Endothelial cell of umbilical vein (primary cell): ENCODE results near the gene RASSF5. TPM values are rescaled to one million over a fixed set of nuclear protein-coding genes. Genes with fewer than 3 reads are reported as not detected.

ENCODE experiments used
- BruUV-seq: library from RNA; stranded (reverse); fragments of 400-500 nt; replicated peaks from 2 replicates; lab custom pipeline; 2021; lab: Mats Ljungman, UMichigan
- CTCF ChIA-PET: fragments of 300-600, 350-600 bp; sonication (Branson Sonifier 250); formaldehyde crosslinking; loops from one replicate; lab custom pipeline; 2021; ENCODE audit warnings: antibody characterized with exemption, inconsistent platforms; lab: Charles Lee
- POLR2A ChIA-PET: fragments of 300-600, 350-600 bp; sonication (Branson Sonifier 250); formaldehyde crosslinking; loops from one replicate; lab custom pipeline; 2021; ENCODE audit warnings: antibody characterized with exemption, inconsistent platforms; lab: Charles Lee
- DNase-seq: peaks from one replicate; pipeline ENCODE4 v3.0.0-alpha.2; 2011; ENCODE audit warnings: low read depth, low spot score
- FAIRE-seq: peaks from 2 replicates; lab custom pipeline; 2011; peaks lifted over from hg19 to GRCh38; lab: Jason Lieb, UNC
- H2AFZ ChIP-seq: 2 replicates; pipeline ENCODE4 v1.6.0; 2012; ENCODE audit warnings: low read depth, low read length, control low read depth, inconsistent platforms
- H3K27ac ChIP-seq: 2 replicates; pipeline ENCODE4 v1.5.1; 2011; ENCODE audit warnings: low read depth, mild to moderate bottlenecking, control low read depth, low read length, moderate library complexity; ENCODE audit not compliant: insufficient read depth
- H3K27me3 ChIP-seq, 2 experiments: 2 replicates each; pipeline versions ENCODE4 v1.6.0 to v1.6.1; 2011; ENCODE audit warnings: low read length in 2 of 2, mixed read lengths in 1 of 2; ENCODE audit not compliant: control insufficient read depth in 2 of 2, insufficient read depth in 2 of 2
- H3K36me3 ChIP-seq, 2 experiments: 2 replicates in 1 of 2; 3 replicates in 1 of 2; pipeline ENCODE4 v1.5.1; 2011; ENCODE audit warnings: low read length in 2 of 2, mild to moderate bottlenecking in 1 of 2, moderate library complexity in 1 of 2; ENCODE audit not compliant: control insufficient read depth in 2 of 2, insufficient read depth in 2 of 2; ENCODE audit errors: extremely low read depth in 1 of 2
- H3K4me1 ChIP-seq: 3 replicates; pipeline ENCODE4 v1.5.1; 2011; ENCODE audit warnings: mild to moderate bottlenecking, low read length; ENCODE audit not compliant: control insufficient read depth, insufficient read depth; ENCODE audit errors: extremely low read depth
- H3K4me2 ChIP-seq: 2 replicates; pipeline ENCODE4 v1.6.1; 2011; ENCODE audit warnings: low read length, control low read depth, mixed read lengths; ENCODE audit not compliant: insufficient read depth
- H3K4me3 ChIP-seq, 3 experiments: fragments of 200-600 bp in 1 of 3; sonication (generic), shearing (Covaris generic) in 1 of 3; replicated peaks in 1 of 3; 2 replicates each; pipeline ENCODE4 v1.5.1; 2011 to 2016; ENCODE audit warnings: control low read depth in 3 of 3, low read length in 3 of 3, mild to moderate bottlenecking in 2 of 3, inconsistent platforms in 1 of 3, low read depth in 1 of 3, moderate library complexity in 1 of 3; ENCODE audit not compliant: insufficient read depth in 1 of 3
- H3K79me2 ChIP-seq: 2 replicates; pipeline ENCODE4 v1.6.0; 2012; ENCODE audit warnings: low read length, inconsistent platforms; ENCODE audit not compliant: control insufficient read depth, insufficient read depth
- H3K9ac ChIP-seq: replicated peaks from 2 replicates; pipeline ENCODE3; 2011; ENCODE audit warnings: low read length, control low read depth; ENCODE audit not compliant: insufficient read depth; ENCODE audit errors: extremely low read depth
- H3K9me1 ChIP-seq: replicated peaks from 3 replicates; pipeline ENCODE4 v1.6.0; 2011; ENCODE audit warnings: mild to moderate bottlenecking, low read length; ENCODE audit not compliant: control insufficient read depth, insufficient read depth; ENCODE audit errors: extremely low read depth
- H3K9me3 ChIP-seq: replicated peaks from 2 replicates; pipeline ENCODE4 v1.5.1; 2012; ENCODE audit warnings: low read length, inconsistent platforms; ENCODE audit not compliant: control insufficient read depth, insufficient read depth
- H4K20me1 ChIP-seq: replicated peaks from 2 replicates; pipeline ENCODE3; 2011; ENCODE audit warnings: mild to moderate bottlenecking, low read length; ENCODE audit not compliant: control insufficient read depth, insufficient read depth; ENCODE audit errors: extremely low read depth
- EZH2 ChIP-seq: IDR thresholded peaks from 2 replicates; pipeline ENCODE4 v1.6.1; 2012; ENCODE audit warnings: borderline replicate concordance, low read depth, mild to moderate bottlenecking, moderate library complexity, low read length, inconsistent platforms; ENCODE audit not compliant: severe bottlenecking
- FOS ChIP-seq: IDR thresholded peaks from 2 replicates; pipeline ENCODE4 v1.6.1; 2011; ENCODE audit warnings: mild to moderate bottlenecking, low read length, moderate library complexity, borderline replicate concordance; ENCODE audit not compliant: insufficient read depth
- GATA2 ChIP-seq: IDR thresholded peaks from 2 replicates; pipeline ENCODE4 v1.7.0; 2011; ENCODE audit warnings: low read depth, mild to moderate bottlenecking, moderate library complexity, mixed read lengths, low read length; ENCODE audit not compliant: insufficient read length, insufficient read depth
- JUN ChIP-seq: IDR thresholded peaks from 2 replicates; pipeline ENCODE4 v1.6.1; 2011; ENCODE audit warnings: borderline replicate concordance, low read depth; ENCODE audit not compliant: insufficient read length, insufficient read depth
- MAX ChIP-seq: IDR thresholded peaks from 2 replicates; pipeline ENCODE4 v1.6.1; 2011; ENCODE audit not compliant: insufficient read depth, insufficient read length
- MYC ChIP-seq: IDR thresholded peaks from one replicate; pipeline ENCODE4 v1.6.1; 2011; ENCODE audit warnings: mild to moderate bottlenecking, low read depth, low read length
- POLR2A ChIP-seq: IDR thresholded peaks from 2 replicates; pipeline ENCODE4 v1.6.1; 2012; ENCODE audit warnings: low read depth, mild to moderate bottlenecking, control low read depth, low read length
- POLR2AphosphoS5 ChIP-seq: IDR thresholded peaks from 2 replicates; pipeline ENCODE4 v1.6.1; 2012; ENCODE audit warnings: low read depth, mild to moderate bottlenecking, control low read depth, low read length, moderate library complexity; ENCODE audit not compliant: insufficient read depth
- dilution Hi-C: fragments of 300-500 bp; cut with MboI; formaldehyde crosslinking; loops from one replicate; pipeline ENCODE4 v1.15.0; 2019; ENCODE audit warnings: low sequenced_read_pairs; ENCODE audit not compliant: extremely low pct_ligation_motif_present
- intact Hi-C: fragments of 100-400 bp; cut with micrococcal nuclease; formaldehyde crosslinking; loops from one replicate; pipeline ENCODE4 v1.10.0; 2022
- polyA plus RNA-seq, 4 experiments: library from polyadenylated mRNA; depleted of rRNA in 3 of 4; stranded (reverse) in 3 of 4; unstranded in 1 of 4; fragments of >200 nt; gene quantifications; 2 replicates each; pipeline versions ENCODE4 v1.2.1 to v1.2.3, GENCODE V29; 2011 to 2012; ENCODE audit warnings: missing spikeins in 1 of 4
- total RNA-seq: library from RNA; stranded (reverse); gene quantifications from 2 replicates; pipeline ENCODE4 v1.2.3, GENCODE V29; 2021
- TF ChIP-seq, protein P1 (sequence below), 2 donors: IDR thresholded peaks; 1 replicate in 1 of 2; 2 replicates in 1 of 2; pipeline ENCODE4 v1.5.1; 2011; ENCODE audit warnings: low read length in 2 of 2, mild to moderate bottlenecking in 2 of 2, moderate library complexity in 2 of 2, control low read depth in 1 of 2, inconsistent platforms in 1 of 2, low read depth in 1 of 2; ENCODE audit not compliant: insufficient read depth in 1 of 2; ENCODE audit errors: extremely low read depth in 1 of 2

The RASSF5 gene
- total and polyA plus RNA-seq, 2 donors (not counting 3 experiments of a cell fraction or from before 2014, with no cell fraction given), result 0.23 to 0.60 TPM

GRCh38 chr1:206508956-206509355, 1.6 kb downstream of the RASSF5 start:
- H3K4me2 ChIP-seq, result no peak overlapping the region

More at GRCh38 chr1:206508956-206509355, 1.6 kb downstream of the RASSF5 start:
- no peak overlapping the region for H2AFZ ChIP-seq
- no peaks in the 10 kb centered on the region for H4K20me1 ChIP-seq
- no TSS peak for BruUV-seq
- H3K9ac ChIP-seq, result no peak overlapping the region
- DNase-seq (no peak), FAIRE-seq (no peak)
- ChIA-PET POLR2A (no interaction called here), CTCF (no interaction called here)
- TF ChIP-seq MAX (no peak), MYC (no peak), POLR2AphosphoS5 (no peak), POLR2A (no peak), GATA2 (no peak), EZH2 (no peak), FOS (no peak), JUN (no peak)
- TF ChIP-seq, protein P1, sequence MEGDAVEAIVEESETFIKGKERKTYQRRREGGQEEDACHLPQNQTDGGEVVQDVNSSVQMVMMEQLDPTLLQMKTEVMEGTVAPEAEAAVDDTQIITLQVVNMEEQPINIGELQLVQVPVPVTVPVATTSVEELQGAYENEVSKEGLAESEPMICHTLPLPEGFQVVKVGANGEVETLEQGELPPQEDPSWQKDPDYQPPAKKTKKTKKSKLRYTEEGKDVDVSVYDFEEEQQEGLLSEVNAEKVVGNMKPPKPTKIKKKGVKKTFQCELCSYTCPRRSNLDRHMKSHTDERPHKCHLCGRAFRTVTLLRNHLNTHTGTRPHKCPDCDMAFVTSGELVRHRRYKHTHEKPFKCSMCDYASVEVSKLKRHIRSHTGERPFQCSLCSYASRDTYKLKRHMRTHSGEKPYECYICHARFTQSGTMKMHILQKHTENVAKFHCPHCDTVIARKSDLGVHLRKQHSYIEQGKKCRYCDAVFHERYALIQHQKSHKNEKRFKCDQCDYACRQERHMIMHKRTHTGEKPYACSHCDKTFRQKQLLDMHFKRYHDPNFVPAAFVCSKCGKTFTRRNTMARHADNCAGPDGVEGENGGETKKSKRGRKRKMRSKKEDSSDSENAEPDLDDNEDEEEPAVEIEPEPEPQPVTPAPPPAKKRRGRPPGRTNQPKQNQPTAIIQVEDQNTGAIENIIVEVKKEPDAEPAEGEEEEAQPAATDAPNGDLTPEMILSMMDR (IDR thresholded peaks at IDR 0.05; ENCODE audit: extremely low read depth in 1 of 2, insufficient read depth in 1 of 2, low read depth in 1 of 2, low read length in 2 of 2), result no peak
- H3K27ac ChIP-seq, result no peak overlapping the region
- peaks cover 56 to 65% of the 10 kb centered on the region in 2 experiments for H3K27me3 ChIP-seq
- no peaks in the 10 kb centered on the region for H3K36me3 ChIP-seq
- H3K4me3 ChIP-seq, result no peak overlapping the region
- no peaks in the 10 kb centered on the region for H3K9me3 ChIP-seq
- intact Hi-C loops (no loop called here), dilution Hi-C loops (no loop called here)
- H3K79me2 ChIP-seq, result no peaks in the 10 kb centered on the region
- H3K4me1 ChIP-seq, result no peaks in the 10 kb centered on the region
- no peaks in the 10 kb centered on the region for H3K9me1 ChIP-seq
